ENCODE results near the gene TEC. TPM values are rescaled to one million over a fixed set of nuclear protein-coding genes. Genes with fewer than 3 reads are reported as not detected.

The TEC gene
- polyA plus RNA-seq, 1 of the 3 experiments (the other 2 are of a cell fraction) = 0.85 TPM

DNA sequence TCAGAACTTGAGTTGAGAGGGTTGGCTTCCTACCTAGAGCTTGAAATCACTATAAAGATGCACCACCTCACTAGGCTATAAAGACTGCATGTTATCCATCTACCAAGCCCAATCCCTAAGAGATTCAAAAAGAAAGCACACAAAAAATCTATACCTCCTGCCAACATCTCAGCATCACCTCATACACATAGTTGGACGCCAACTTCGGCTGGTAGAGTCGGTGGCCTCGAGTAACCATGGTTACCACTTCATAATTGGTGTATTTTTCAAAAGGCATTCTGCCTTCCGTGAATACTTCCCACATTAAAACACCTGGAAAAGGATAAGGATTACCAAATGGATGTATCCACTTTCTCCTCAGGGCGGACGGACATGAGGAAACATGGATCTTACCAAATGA, 131.1 kb downstream of the TEC start:
- no peak overlapping the region for H2AFZ ChIP-seq (ENCODE audit: low read depth)
- TF ChIP-seq, protein P1, sequence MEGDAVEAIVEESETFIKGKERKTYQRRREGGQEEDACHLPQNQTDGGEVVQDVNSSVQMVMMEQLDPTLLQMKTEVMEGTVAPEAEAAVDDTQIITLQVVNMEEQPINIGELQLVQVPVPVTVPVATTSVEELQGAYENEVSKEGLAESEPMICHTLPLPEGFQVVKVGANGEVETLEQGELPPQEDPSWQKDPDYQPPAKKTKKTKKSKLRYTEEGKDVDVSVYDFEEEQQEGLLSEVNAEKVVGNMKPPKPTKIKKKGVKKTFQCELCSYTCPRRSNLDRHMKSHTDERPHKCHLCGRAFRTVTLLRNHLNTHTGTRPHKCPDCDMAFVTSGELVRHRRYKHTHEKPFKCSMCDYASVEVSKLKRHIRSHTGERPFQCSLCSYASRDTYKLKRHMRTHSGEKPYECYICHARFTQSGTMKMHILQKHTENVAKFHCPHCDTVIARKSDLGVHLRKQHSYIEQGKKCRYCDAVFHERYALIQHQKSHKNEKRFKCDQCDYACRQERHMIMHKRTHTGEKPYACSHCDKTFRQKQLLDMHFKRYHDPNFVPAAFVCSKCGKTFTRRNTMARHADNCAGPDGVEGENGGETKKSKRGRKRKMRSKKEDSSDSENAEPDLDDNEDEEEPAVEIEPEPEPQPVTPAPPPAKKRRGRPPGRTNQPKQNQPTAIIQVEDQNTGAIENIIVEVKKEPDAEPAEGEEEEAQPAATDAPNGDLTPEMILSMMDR (IDR thresholded peaks at IDR 0.05) = no peak
- TF ChIP-seq GATA2 (CRISPR knock-in tag; IDR thresholded peaks at IDR 0.05) (no peak), CHD2 (IDR thresholded peaks at IDR 0.05; ENCODE audit: low read length, partially characterized antibody) (no peak), TAF1 (IDR thresholded peaks at IDR 0.05; ENCODE audit: borderline replicate concordance, low read depth, low read length) (no peak), RCOR1 (IDR thresholded peaks at IDR 0.05; ENCODE audit: low read length) (no peak), POLR2AphosphoS5 (IDR thresholded peaks at IDR 0.05; ENCODE audit: low read depth, low read length) (no peak), FOXM1 (IDR thresholded peaks at IDR 0.05; ENCODE audit: low read depth) (no peak), GABPA (IDR thresholded peaks at IDR 0.05; ENCODE audit: low read depth) (no peak), SIN3A (IDR thresholded peaks at IDR 0.05; ENCODE audit: borderline replicate concordance, low read depth, low read length) (no peak), TCF12 (IDR thresholded peaks at IDR 0.05) (no peak), MEF2A (IDR thresholded peaks at IDR 0.05; ENCODE audit: borderline replicate concordance, low read depth) (no peak), TEAD4 (IDR thresholded peaks at IDR 0.05; ENCODE audit: borderline replicate concordance, insufficient read depth) (no peak), ELF1 (IDR thresholded peaks at IDR 0.05) (no peak)
- TF ChIP-seq, protein P2, sequence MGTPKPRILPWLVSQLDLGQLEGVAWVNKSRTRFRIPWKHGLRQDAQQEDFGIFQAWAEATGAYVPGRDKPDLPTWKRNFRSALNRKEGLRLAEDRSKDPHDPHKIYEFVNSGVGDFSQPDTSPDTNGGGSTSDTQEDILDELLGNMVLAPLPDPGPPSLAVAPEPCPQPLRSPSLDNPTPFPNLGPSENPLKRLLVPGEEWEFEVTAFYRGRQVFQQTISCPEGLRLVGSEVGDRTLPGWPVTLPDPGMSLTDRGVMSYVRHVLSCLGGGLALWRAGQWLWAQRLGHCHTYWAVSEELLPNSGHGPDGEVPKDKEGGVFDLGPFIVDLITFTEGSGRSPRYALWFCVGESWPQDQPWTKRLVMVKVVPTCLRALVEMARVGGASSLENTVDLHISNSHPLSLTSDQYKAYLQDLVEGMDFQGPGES (IDR thresholded peaks at IDR 0.05; ENCODE audit: low read depth, low read length) = no peak
- TF ChIP-seq, protein P3, sequence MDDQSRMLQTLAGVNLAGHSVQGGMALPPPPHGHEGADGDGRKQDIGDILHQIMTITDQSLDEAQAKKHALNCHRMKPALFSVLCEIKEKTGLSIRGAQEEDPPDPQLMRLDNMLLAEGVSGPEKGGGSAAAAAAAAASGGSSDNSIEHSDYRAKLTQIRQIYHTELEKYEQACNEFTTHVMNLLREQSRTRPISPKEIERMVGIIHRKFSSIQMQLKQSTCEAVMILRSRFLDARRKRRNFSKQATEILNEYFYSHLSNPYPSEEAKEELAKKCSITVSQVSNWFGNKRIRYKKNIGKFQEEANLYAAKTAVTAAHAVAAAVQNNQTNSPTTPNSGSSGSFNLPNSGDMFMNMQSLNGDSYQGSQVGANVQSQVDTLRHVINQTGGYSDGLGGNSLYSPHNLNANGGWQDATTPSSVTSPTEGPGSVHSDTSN (IDR thresholded peaks at IDR 0.05) = no peak
- TF ChIP-seq, protein P4, sequence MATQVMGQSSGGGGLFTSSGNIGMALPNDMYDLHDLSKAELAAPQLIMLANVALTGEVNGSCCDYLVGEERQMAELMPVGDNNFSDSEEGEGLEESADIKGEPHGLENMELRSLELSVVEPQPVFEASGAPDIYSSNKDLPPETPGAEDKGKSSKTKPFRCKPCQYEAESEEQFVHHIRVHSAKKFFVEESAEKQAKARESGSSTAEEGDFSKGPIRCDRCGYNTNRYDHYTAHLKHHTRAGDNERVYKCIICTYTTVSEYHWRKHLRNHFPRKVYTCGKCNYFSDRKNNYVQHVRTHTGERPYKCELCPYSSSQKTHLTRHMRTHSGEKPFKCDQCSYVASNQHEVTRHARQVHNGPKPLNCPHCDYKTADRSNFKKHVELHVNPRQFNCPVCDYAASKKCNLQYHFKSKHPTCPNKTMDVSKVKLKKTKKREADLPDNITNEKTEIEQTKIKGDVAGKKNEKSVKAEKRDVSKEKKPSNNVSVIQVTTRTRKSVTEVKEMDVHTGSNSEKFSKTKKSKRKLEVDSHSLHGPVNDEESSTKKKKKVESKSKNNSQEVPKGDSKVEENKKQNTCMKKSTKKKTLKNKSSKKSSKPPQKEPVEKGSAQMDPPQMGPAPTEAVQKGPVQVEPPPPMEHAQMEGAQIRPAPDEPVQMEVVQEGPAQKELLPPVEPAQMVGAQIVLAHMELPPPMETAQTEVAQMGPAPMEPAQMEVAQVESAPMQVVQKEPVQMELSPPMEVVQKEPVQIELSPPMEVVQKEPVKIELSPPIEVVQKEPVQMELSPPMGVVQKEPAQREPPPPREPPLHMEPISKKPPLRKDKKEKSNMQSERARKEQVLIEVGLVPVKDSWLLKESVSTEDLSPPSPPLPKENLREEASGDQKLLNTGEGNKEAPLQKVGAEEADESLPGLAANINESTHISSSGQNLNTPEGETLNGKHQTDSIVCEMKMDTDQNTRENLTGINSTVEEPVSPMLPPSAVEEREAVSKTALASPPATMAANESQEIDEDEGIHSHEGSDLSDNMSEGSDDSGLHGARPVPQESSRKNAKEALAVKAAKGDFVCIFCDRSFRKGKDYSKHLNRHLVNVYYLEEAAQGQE (IDR thresholded peaks at IDR 0.05; ENCODE audit: low read depth, low read length) = no peak
- TF ChIP-seq, protein P5, sequence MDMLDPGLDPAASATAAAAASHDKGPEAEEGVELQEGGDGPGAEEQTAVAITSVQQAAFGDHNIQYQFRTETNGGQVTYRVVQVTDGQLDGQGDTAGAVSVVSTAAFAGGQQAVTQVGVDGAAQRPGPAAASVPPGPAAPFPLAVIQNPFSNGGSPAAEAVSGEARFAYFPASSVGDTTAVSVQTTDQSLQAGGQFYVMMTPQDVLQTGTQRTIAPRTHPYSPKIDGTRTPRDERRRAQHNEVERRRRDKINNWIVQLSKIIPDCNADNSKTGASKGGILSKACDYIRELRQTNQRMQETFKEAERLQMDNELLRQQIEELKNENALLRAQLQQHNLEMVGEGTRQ (IDR thresholded peaks at IDR 0.05; ENCODE audit: borderline replicate concordance, low read depth, low read length) = no peak
- H3K79me2 ChIP-seq (ENCODE audit: insufficient read depth) = no peaks in the 10 kb centered on the region
- ChIA-PET POLR2A (no interaction called here), CTCF (interaction anchor here (1.1 to 1.6 kb wide), 4 partner anchors 11 to 433 kb away, joined by 4 to 5 read pairs (median 4); no protein-coding TSS in a partner anchor)
- H3K9ac ChIP-seq = no peak overlapping the region
- H3K36me3 ChIP-seq (replicated peaks in 1 of 2; ENCODE audit: control insufficient read depth in 1 of 2, insufficient read depth in 2 of 2, low read length in 1 of 2) = no peaks in the 10 kb centered on the region
- no peak overlapping the region for H3K27ac ChIP-seq (ENCODE audit: low read depth in 2 of 2, low read length in 1 of 2)
- no peak for DNase-seq
- H3K4me1 ChIP-seq (ENCODE audit: control insufficient read depth in 1 of 2, insufficient read depth in 2 of 2, low read depth in 1 of 2, low read length in 1 of 2) = peaks cover 0 to 25% of the 10 kb centered on the region in 2 experiments; a peak in 1 of 4 replicates
- 94% methylated on average over 7 of the region's 7 CpGs for WGBS (ENCODE audit: low lambda C conversion rate)
- H3K27me3 ChIP-seq (ENCODE audit: insufficient read depth) = no peaks in the 10 kb centered on the region
- no peaks in the 10 kb centered on the region for H4K20me1 ChIP-seq (ENCODE audit: insufficient read depth)
- peaks cover 6% of the 10 kb centered on the region for H3F3A ChIP-seq (replicated peaks; ENCODE audit: insufficient read depth)
- no peak overlapping the region for H3K4me2 ChIP-seq
- no peaks in the 10 kb centered on the region for H3K9me2 ChIP-seq
- H3K4me3 ChIP-seq (ENCODE audit: low read depth in 2 of 2, low read length in 1 of 2) = no peak overlapping the region
- no peaks in the 10 kb centered on the region for H3K9me3 ChIP-seq

All from SK-N-SH (cell line).